HG03108 (cell line): ENCODE data around the gene TM2D1.
"Not testable (repeated sequence)": the region's sequence is repeated elsewhere in the genome, so short reads cannot be mapped to it uniquely, and the experiment has no call there.

Experiments
- ATAC-seq: cut with Tn5 transposase; IDR thresholded peaks from one replicate; pipeline ENCODE4 v1.9.1; 2021; ENCODE audit warnings: moderate library complexity; ENCODE audit not compliant: unreplicated experiment

Gene TM2D1

DNA sequence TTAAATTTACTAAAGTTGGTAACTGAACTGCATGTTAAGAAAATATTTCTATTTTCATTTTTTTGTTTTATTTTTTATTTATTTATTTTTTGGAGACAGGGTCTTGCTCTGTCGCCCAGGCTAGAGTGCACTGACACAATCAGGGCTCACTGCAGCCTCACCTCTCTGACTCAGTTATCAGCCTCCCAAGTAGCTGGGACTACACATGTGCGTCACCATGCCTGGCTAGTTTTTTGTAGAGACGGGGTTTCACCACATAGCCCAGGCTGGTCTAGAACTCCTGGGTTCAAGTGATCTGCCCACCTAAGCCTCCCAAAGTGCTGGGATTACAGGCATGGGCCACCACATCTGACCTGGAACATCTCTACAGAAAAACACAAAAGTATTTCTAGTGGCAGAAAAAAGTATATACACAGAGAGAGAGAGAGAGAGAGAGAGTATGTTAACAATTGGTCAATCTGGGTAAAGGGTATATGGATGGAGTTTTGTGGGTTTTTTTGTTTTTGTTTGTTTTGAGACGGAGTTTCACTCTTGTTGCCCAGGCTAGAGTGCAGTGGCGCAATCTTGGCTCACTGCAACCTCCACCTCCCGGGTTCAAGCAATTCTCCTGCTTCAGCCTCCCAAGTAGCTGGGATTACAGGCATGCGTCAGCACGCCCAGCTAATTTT is 5.8 kb downstream of the TM2D1 start:
- not testable (repeated sequence) for ATAC-seq

DNA sequence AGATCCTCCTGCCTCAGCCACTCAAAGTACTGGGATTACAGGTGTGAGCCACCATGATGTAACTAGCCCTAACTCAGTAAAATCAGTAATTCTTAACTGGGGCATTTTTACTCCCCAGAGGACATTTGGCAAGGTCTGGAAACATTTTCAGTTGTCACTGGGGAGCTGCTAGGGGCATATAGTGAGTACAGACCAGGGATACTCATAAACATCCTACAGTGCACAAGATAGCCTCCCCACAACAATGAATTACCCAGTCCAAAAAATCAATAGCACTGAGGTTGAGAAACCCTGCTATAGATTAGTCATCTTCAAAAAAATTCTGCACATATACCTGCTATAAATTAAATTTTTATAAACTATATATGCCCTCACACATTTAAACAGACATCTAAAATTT is 13.0 kb downstream of the TM2D1 start:
- ATAC-seq, result no peak

DNA sequence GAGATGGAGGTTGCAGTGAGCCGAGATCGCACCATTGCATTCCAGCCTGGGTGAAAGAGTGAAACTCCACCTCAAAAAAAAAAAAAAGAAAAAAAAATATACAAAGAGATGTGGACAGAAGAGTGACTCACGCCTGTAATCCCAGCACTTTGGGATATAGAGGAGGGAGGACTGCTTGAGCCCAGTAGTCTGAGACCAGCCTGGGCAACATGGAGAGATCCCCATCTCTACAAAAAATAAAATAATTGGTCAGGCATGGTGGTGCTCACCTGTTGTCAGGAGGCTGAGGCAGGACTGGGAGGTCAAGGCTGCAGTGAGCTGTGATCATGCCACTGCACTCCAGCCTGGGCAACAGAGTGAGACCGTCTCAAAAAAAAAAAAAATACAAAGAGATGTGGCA is 13.7 kb downstream of the TM2D1 start:
- not testable (repeated sequence) for ATAC-seq

DNA sequence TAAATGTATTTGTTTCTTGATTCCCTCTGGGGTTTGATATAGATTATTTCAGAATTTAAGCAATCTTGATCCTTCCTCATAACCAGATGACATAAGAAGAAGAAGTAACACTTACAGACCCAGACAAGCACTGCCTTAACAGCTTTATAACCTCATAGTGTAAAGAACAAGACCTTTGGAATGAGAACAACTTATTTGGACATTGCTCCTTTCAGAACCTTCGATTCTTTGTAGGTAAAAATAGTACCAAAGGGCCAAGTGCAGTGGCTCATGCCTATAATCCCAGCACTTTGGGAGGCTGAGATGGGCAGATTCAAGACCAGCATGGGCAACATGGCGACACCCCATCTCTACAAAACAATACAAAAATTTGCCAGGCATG is 15.0 kb downstream of the TM2D1 start:
- no peak for ATAC-seq

DNA sequence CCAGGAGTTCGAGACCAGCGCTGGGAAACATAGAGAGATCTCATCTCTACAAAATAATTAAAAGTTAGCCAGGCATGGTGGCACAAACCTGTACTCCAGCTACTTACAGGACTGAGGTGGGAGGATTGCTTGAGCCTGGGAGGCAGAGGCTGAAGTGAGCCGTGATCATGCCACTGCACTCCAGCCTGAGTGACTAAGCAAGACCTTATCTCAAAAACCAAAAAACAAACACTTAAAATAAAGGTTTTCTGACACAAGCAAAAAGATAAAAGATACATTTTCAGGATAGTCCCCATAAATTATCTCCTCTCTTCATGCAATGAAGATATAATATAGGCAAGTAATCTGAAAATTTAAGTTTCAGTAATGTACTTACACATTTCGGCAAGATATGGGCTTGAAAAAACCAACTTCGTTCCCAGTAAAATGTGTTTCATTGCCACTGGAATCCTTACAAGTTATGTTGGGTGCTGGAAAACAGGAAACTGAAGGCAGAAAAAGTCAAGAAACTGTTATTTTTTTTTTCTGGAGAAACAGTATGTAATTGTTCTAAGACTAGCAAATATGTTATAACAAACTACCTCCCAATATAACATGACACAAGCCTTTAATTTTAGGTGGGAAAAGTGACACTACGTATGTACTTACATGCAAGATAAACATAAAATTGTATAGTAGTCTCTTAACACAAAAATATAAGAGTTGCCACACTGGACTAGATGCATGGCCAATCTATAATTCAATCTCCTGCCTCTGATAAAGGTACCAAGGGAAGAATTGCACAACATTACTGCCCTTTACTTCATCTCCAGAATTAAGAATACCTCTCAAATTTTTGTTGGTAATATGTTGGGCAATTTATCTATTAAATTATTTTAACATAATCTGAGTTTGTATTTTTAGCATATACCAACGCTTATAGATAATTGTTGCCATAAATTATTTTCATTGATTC is 15.7 kb downstream of the TM2D1 start:
- no peak for ATAC-seq

DNA sequence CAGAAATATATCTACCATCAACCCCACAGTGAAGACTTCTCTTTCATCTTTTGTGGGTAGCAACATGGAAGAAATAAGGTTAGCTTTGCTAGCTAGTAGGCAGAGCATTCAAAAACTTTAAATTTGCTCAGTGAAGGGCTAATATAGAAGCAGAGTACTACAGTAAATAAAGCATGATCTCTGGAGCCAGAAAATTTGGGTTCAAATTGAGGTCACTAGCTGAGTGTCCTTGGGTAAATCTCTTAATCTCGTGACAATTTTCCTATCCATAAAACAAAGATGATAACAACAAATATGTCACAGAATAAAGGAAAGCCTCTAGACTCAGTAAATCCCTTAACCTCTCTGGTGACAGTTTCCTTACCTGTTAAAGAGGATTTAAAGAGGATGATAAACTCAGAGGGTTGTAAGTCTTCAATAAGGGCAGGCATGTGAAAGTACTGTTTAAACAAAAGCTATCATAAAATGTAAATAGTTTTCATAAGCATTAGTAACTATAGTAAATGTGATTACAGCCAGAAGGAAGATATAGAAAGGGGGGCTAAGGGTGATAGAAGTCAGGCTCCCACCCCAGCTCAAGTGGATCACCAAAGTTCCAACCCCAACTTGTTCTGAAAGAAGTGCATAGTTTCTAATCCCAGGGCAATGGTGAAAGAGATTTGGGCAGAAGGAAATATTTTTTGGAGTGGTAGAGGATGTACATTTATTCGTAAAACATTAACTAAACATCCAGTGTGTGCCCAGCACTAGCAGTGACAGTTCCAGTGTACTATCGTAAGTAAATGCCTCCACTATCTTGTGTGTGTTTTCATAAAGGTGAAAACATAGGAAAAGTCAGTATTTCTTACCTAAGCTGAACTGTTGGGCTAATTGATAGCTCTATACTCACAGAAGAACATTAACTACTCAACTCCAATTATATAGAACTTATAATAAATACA is 24.8 kb downstream of the TM2D1 start:
- ATAC-seq, result no peak

DNA sequence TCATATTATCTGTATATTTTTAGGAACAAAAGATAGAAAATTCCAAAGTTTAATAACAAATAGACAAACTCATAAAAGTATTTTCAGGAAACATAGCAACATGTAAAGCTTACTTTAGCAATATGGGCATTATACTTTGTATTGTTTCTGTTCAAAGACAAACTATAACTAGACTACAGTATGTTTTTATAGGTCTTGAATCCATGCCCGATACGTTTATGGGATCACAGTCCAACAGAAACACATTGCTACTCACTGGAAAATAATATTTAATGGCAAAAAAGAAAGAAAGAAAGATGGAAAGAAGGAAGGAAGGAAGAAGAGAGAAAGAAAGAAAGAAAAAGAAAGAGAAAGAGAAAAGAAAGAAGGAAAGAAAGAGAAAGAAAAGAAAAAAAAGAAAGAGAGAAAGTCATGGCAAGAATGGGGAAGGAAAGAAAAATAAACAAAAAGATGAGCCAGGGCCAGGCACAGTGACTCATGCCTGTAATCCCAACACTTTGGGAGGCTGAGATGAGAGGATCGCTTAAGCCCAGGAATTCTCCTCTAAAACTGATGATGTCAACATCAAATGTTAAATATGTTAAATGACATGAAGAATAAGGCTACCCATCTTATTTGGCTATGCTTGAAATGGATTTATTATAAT is 32.7 kb downstream of the TM2D1 start:
- no peak for ATAC-seq

DNA sequence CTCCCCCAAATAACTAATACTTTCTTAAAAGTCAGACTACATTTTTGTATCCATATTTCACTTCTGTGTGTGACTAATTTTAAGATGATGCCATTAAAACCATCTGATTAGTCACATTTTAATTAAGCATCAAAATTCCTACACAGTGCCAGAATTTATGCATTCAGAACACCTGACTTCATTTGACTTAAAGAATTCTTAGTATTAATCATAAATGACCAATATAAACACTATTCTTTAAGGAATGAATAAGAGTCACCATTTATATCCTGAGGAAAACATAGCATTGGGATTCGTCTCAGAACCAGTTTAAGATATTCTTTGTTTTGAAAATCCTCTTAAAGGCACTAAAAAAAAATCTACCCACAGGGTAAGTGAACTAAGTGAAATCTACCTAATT is 37.0 kb downstream of the TM2D1 start:
- no peak for ATAC-seq

DNA sequence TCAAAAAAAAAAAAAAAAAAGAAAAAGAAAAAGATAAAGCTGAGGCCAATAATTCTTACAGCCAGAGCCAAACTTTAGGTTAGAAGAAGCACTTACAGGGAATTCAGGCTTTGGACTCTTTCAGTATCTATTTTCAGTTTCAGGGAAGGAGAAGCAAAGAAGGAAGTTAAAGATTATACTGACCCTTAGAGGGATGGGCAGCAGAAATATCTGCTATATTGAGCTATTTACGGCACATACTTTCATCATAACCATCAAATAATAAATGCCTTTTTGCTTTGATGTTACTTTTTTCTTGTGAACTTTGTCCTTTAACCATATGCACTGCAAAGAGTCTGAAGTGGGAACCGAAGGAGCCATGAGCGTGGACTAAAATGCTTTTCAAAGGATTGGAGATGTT is 42.0 kb downstream of the TM2D1 start:
- ATAC-seq, result no peak

DNA sequence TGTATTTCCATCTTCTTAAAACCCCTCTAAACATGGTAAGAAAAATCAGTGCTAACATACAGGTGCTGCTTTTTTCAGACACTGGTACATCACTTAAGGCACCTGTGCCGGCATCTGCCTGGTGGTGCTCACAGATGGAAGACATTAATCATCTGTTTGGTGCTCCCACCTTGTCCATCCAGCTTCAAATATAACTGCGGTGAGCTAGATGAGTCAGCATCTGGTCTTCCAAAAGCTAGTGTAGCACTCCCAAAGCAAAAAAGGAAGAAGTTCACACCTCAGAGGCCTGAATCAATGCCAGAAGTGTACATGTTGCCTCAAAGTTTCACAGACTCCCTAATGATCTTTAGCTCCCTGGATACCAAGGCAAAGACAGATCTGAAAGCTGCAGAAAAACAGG is 44.4 kb downstream of the TM2D1 start:
- no peak for ATAC-seq

DNA sequence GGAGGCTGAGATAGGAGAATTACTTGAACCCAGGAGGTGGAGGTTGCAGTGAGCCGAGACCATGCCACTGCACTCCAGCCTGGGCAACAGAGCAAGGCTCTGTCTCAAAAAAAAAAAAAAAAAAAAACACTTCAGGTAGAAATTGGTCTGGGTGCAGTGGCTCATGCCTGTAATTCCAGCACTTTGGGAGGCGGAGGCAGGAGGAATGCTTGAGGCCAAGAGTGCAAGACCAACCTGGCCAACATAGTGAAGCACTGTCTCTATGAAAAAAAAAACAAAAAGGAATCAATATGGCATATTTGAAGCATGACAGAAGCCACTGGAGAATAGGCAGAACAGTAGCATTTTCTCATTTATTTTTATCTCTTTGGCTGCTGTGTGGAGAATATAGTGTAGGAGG is 48.1 kb downstream of the TM2D1 start:
- ATAC-seq, result not testable (repeated sequence)

DNA sequence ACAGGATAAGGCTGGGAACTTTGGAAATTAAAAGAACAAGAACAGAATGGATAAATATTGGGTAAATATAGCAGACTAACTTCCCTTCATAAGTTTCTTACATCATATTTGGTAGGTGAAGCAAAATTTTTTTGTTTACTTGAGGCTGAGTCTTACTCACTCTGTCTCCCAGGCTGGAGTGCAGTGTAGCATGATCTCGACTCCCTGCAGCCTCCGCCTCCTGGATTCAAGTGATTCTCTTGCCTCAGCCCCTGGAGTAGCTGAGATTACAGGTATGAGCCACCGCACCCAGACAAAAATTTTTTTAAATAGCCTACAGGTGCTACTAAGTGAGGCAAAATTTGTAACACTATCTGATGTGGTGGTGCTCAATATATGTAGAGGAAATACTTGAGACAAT is 50.7 kb downstream of the TM2D1 start:
- ATAC-seq, result no peak

DNA sequence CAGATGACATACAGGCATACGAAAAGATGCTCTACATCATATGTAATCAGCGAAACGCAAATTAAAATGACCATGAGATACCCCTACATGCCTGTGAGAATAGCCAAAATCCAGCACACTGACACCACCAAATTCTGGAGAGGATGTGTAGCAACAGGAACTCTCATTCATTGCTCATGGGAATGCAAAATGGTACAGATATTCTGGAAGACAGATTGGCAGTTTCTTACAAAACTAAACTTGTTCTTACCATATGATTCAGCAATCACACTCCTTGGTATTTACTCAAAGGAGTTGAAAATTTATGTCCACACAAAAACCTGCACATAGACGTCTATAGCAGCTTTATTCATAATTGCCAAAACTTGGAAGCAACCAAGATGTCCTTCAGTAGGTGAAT is 52.6 kb downstream of the TM2D1 start:
- no peak for ATAC-seq

DNA sequence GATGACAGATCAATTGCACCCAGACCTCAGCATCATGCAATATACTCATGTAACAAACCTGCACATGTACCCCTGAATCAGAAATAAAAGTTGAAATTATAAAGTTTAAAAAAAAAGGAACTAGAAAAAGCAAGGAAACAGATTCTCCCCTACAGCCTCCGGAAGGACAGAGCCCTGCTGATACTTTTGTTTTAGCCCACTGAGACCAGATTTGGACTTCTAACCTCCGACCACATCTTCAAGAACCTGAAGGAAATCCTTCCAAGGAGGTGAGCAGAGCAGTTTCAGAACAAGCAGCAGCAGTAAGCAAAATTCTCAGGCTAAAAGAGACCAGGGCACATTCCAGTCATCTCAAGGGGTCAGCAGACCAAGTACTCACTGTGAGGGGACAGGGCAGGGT is 54.5 kb downstream of the TM2D1 start:
- ATAC-seq, result no peak

DNA sequence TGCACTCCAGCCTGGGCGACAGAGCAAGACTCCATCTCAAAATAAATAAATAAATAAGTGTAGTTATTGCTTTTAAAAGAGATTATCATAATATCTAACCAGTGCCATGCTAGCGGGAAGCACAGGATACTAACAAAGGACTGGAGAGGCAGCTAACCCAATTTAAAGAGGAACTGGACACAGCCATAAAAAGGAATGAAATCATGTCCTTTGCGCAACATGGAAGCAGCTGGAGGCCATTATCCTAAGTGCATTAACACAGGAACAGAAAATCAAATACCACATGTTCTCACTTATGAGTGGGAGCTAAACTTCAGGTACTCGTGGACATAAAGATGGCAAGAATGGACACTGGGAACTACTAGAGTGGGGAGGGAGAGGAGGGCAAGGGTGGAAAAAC is 54.9 kb downstream of the TM2D1 start:
- no peak for ATAC-seq

DNA sequence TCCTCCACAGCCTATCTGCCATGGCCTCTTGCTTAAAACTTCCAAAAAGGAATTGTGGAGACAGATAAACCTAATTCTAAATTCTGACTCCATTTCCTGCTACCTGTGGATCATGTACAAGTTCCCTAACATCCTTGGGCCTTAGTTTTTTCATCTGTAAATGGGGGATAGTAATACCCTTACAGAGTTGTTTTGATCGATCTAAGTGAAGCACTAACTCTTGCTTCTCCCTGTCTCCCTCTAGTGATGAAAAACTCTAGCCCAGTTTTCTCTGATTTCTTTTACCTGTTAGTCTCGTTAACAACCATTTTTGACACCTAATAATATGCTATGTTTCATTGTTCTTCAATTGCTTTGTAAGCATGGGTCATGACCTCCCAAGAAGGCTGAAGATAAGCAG is 65.9 kb downstream of the TM2D1 start:
- ATAC-seq, result no peak

DNA sequence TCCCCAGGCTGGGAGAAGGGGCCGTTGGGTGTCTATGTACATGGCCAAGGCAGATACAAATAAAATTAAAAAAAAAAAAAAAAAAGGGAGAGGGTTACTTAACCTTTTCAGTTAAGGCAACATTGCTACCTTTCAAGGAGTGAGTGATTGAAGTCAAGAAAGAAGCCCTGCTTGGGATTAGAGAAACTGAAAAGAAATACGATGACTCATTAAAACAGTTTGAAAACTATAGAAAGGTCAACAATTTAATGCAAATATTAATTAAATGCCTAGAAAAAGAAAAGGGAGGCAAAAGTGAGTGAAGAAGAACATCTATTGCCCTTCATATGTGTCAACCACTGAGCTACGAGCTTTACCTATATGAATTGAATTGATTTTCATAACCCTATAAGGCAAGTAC is 69.5 kb downstream of the TM2D1 start:
- no peak for ATAC-seq

DNA sequence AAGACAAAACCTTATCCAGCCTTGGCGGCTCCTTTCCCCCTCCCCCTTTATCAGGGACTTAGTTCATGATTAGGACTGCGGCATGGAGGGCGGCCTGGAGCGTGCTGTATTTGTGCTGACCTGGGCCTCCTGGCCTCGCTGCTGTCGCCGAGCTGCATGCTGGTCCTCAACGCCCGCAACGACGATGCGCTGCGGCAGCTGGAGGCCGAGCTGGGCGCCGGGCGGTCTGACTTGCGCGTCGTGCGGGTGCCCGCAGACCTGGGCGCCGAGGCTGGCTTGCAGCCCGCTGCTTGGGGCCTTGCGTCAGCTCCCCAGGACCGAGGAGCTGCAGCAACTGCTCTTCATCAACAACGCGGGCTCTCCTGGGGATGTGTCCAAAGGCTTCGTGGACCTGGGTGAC is 70.9 kb downstream of the TM2D1 start:
- no peak for ATAC-seq

DNA sequence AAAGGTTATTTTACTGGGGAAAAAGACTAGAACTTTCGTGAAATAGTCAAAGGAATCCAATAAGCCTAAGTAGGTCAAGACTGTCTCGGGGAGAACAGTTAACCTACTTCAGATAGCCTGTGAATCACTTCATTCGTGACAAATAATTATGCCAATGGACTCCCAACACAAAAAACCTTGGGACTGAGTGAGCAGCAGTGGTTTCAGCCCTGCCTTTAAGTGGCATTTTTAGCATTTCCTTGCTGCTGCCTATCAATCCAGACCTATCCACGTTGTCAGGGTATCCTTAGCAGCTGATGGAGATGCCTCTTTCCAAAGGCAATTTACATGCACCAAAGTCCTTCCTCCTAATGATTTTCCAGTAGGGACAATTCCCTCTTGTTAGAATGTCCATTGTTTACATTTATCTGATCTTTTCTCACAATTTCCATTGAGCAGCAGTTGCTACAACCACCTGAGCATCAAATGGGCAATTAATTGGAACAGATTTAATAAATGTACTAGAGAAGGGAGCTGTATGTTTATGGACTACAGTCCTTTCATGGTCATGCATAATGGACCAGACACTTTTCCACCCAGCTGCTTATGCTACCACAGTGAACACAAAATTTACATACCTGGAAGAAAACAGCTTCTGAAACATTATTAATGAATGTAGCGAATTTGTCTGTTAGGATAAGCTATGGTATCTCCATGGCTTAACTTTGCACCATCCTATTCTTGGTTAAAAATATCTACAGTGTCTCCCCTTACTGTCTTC is 75.8 kb downstream of the TM2D1 start:
- no peak for ATAC-seq

DNA sequence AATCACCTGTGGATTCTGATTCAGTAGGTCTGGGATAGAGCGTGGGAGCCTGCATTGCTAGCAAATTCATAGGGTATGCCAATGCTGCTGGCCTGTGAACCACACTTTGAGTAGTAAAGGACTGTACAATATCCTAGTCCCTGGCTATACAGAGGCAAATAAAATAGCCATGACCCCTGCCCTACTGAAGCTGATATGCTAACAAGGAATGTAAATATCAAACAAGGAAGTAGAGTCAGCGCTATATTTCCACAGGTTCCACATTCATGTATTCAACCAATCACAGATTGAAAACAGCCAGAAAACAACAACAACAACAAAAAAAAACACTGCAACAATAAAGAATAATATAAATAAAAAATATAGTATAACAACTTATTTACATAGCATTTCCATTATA is 77.8 kb downstream of the TM2D1 start:
- no peak for ATAC-seq
